ENCODE data around the gene PTGFRN. TPM values are rescaled to one million over a fixed set of nuclear protein-coding genes. Genes with fewer than 3 reads are reported as not detected.

Gene PTGFRN
- total and polyA plus RNA-seq, 2 donors: 19.7 to 26.0 TPM

Other genes starting within 250 kb of the PTGFRN start
- 12.5 TPM for gene IGSF3, start 242.2 kb upstream of the PTGFRN start, total RNA-seq
- gene IGSF3, start 242.2 kb upstream of the PTGFRN start, polyA plus RNA-seq: 6.4 TPM
- gene CD2, start 155.5 kb upstream of the PTGFRN start, total RNA-seq: 171 TPM
- 244 TPM for gene CD2, start 155.5 kb upstream of the PTGFRN start, polyA plus RNA-seq
- 3.8 TPM for gene CD101, start 91.8 kb downstream of the PTGFRN start, total RNA-seq
- gene CD101, start 91.8 kb downstream of the PTGFRN start, polyA plus RNA-seq: 3.4 TPM
- gene TTF2, start 150.4 kb downstream of the PTGFRN start, total RNA-seq: 26.3 TPM
- 5.8 TPM for gene TTF2, start 150.4 kb downstream of the PTGFRN start, polyA plus RNA-seq
- 1.1 TPM for gene TRIM45, start 211.8 kb downstream of the PTGFRN start, total RNA-seq
- 2.7 TPM for gene TRIM45, start 211.8 kb downstream of the PTGFRN start, polyA plus RNA-seq

Data from thymus (tissue), 2 donors.